ENCODE measurements around the gene ITSN1. TPM values are rescaled to one million over a fixed set of nuclear protein-coding genes. Genes with fewer than 3 reads are reported as not detected.
"Not testable (repeated sequence)": the region's sequence is repeated elsewhere in the genome, so short reads cannot be mapped to it uniquely, and the experiment has no call there.

Gene ITSN1
- total RNA-seq, 1 experiment from 2014 or later = 50.8 TPM

DNA sequence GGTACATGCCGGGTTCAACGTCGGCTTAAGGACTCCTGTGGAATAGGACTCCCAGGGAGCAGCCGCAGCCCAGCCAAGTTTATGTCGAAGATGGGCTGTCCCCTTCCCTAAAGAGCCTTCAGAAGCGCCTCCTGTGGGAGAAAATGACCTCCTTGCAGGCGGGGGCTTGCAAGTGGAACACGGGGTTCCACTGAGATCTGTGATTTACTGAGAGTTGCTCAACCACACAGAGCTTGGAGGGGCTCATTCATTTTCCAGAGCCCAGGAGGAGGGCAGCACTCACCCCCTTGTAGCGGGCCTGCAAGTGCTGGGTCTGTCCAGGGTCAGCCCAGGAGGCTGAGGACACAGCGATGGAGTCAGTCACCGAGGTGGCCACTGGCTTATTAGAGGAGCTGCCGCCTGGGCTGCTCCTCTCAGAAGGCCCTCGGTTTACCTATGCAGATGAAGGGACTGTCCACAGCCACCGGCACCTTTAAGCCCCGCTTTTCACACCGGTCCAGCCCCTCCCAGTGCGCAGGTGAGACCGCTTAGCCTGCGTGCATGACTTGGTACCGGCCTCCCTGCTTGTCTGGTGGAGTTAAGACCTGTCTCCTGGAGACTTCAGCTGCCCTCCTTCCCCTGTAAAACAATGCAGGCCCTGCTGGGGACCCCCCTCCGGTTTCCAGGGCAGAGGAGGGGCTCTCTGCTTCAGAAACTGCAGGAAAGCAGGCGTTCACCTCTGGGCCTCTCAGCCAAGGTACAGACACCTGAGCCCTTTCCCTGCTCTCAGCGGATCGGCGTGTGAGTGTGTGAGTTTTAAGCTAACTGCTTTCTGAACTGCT is 215.8 kb downstream of the ITSN1 start:
- Histone ChIP-seq H3K4me3 (no peak overlapping the region), H3K27me3 (no peaks in the 10 kb centered on the region), H3K4me1 (peaks cover 24% of the 10 kb centered on the region), H3K27ac (no peak overlapping the region), H3K9me3 (replicated peaks) (no peaks in the 10 kb centered on the region), H3K36me3 (no peaks in the 10 kb centered on the region)
- no peak for DNase-seq

DNA sequence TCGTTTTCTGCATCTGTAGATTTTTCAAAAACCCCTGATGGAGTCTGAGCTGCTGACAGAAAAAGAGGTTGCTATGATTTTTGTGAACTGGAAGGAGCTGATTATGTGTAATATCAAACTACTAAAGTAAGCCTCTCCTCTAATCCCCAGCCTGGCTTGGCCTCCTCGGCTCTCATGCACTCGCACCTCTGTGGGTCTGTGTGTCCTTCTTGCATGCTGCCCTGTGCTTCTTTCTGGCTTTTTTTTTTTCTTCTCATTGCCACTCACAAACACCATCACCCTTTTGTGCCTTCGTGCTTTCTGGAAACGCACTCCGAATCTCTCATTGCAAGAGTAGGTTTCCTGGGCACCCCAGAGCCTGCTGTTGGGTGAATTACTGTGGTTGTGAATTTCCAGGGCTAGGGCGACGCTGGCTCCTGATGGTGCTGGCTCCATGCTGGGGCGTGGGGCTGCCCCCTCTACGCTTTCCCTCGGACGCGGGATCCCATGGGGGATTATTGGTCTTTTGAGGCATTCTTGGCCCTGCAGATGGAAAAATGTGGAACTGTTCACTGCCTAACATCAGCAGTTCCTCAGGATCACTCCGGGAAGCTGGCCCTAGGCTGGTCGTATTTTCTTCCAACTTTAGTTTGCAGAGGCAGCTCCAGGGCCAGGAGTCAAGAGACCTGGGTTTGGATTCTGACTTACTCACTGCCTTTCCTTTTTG is 216.5 kb downstream of the ITSN1 start:
- Histone ChIP-seq H3K36me3 (no peaks in the 10 kb centered on the region), H3K27me3 (no peaks in the 10 kb centered on the region), H3K9me3 (replicated peaks) (no peaks in the 10 kb centered on the region), H3K4me3 (no peak overlapping the region), H3K4me1 (peaks cover 16% of the 10 kb centered on the region), H3K27ac (no peak overlapping the region)
- DNase-seq = no peak

DNA sequence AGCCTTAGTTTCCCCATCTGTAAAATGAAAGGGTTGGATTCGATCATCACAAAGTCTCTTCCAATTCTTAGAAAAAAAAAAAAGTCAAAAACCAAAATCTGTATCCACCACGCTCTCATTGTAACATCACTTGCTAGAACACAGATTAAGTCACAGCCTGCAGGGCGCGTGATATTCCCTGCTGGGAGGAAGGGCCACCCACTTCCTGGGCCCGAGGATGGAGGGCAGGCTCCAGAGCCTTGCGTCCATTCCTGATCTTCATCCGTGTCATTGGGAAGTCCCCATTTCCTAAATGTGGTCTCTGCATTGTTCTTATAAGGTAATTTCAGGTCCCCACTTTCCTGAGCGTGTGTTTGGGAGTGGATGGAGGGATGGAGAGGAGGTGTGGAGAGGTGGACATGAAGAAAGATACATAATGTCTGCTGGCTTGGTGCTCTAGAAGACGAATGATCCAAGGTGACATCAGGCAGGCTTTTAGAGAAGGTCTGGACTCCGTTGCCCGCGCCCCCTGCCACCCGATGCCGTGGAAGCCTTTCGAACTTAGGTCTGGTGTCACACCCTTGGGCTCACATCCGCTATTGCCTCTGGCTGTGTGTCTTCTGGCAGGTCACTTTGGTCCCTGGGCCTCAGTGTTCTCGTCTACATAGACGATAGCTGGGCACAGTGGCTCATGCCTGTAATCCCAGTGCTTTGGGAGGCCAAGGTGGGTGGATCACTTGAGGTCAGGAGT is 217.2 kb downstream of the ITSN1 start:
- H3K4me3 ChIP-seq = no peak overlapping the region
- peaks cover 10% of the 10 kb centered on the region for H3K4me1 ChIP-seq
- no peak for DNase-seq
- no peaks in the 10 kb centered on the region for H3K9me3 ChIP-seq (replicated peaks)
- H3K27me3 ChIP-seq = no peaks in the 10 kb centered on the region
- no peak overlapping the region for H3K27ac ChIP-seq
- no peaks in the 10 kb centered on the region for H3K36me3 ChIP-seq

DNA sequence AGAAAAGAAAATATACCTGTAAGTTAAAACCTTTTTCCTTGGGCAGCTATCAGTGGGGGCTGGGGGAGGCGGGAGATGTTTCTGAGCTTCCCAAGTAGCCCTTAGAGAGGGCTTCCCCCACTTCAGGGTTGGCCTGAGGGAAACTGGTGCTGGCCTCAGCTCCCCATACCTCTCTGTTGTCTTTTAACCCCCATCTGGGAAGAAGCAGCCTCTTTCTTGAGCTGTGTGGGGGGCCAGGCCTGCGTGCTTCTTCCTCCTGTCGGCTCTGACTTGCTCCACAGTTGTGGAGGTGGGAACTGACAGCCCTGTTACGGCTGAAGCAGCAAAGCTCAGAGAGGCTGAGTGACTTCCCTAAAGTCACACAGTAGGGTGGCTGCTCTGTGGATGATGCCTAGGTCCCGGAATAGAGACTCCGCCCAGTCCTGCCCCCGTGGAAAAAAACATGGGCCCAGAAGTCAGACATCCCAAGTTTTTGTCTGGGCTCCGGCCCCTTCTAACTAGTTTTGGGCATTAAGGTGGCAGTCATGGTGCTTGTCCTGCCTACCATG is 218.1 kb downstream of the ITSN1 start:
- H3K9me3 ChIP-seq (replicated peaks) = no peaks in the 10 kb centered on the region
- peaks cover 2% of the 10 kb centered on the region for H3K4me1 ChIP-seq
- H3K27ac ChIP-seq = no peak overlapping the region
- H3K27me3 ChIP-seq = no peaks in the 10 kb centered on the region
- no peaks in the 10 kb centered on the region for H3K36me3 ChIP-seq
- DNase-seq = no peak
- no peak overlapping the region for H3K4me3 ChIP-seq

DNA sequence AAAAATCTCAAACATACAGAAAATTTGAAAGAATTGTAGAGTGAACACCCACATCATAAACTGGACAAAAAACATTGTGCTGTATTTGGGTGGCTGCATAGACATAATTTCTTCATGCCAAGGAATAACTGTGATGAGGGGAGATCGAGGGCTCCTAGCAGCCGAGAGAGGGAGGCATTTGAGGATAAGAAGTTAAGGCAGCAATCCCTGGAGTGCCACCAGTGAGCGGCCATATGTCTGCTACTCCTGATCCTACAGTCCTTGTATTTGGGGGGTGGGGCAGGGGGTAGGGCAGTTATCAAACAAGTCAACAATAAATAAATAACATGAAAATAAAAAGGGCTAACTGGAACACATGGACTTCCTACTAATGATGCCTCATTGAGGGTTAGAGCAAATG is 218.8 kb downstream of the ITSN1 start:
- Histone ChIP-seq H3K27ac (no peak overlapping the region), H3K9me3 (replicated peaks) (no peaks in the 10 kb centered on the region), H3K27me3 (no peaks in the 10 kb centered on the region), H3K36me3 (no peaks in the 10 kb centered on the region), H3K4me3 (no peak overlapping the region), H3K4me1 (no peaks in the 10 kb centered on the region; the same call in 1 of the 2 replicates)
- no peak for DNase-seq

DNA sequence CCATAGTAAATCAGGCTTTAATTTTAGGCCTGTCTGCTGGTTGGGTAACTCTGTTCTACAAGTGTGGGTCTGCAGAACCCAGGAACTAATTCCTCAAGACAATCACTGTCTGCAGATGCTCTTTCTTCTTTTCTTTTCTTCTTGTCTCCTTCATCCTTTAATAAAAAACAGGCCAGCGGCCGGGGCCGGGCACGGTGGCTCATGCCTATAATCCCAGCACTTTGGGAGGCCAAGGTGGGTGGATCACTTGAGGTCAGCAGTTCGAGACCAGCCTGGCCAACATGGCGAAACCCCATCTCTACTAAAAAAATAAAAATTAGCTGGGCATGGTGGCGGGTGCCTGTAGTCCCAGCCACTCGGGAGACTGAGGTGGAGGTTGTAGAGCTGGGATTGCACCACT is 220.9 kb downstream of the ITSN1 start:
- H3K4me3 ChIP-seq; H3K9me3 ChIP-seq (replicated peaks); H3K4me1 ChIP-seq; DNase-seq; H3K27me3 ChIP-seq; H3K36me3 ChIP-seq; H3K27ac ChIP-seq: not testable (repeated sequence)

DNA sequence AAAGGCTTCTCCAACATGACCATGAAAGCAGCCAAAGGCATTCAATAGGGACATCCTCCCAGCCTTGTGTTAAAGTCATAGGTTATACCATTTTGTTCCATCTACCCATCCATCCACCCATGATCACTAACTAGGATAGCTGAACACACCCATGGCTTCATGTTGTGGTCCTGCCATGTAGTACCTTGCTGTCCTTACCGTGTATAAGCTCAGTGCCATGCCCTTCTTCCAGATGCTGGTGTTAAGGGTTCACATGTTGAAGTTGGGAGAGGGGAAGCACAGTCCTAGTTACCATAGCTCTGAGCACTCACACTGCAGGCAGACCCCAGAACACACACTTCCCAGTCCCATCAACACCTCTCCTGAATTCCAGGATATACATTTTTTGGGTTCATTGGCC is 221.8 kb downstream of the ITSN1 start:
- no peaks in the 10 kb centered on the region for H3K9me3 ChIP-seq (replicated peaks)

DNA sequence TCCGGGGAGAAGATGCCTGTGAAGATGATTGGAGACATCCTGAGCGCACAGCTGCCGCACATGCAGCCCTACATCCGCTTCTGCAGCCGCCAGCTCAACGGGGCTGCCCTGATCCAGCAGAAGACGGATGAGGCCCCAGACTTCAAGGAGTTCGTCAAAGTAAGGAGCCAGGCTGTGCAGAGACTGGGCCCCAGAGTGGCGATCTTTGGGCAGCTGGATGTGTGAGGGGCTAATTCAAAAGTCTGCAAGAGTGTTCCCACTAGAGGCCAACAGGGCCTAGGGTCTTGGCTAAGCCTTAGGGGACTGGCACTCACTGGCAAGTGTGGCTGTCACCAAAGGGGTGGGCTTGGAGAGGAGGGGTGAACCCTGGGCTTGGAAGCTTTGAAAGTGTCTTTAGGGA is 222.9 kb downstream of the ITSN1 start:
- Histone ChIP-seq H3K9me3 (replicated peaks) (no peaks in the 10 kb centered on the region), H3K27ac (no peak overlapping the region), H3K36me3 (no peaks in the 10 kb centered on the region), H3K4me1 (peaks cover 6% of the 10 kb centered on the region; the same call in 1 of the 2 replicates), H3K4me3 (no peak overlapping the region), H3K27me3 (no peaks in the 10 kb centered on the region)
- no peak for DNase-seq

More for the DNA sequence above, 221.8 kb downstream of the ITSN1 start:
- peaks cover 6% of the 10 kb centered on the region; the same call in 1 of the 2 replicates for H3K4me1 ChIP-seq
- H3K36me3 ChIP-seq = no peaks in the 10 kb centered on the region
- no peak overlapping the region for H3K27ac ChIP-seq
- H3K27me3 ChIP-seq = no peaks in the 10 kb centered on the region
- no peak overlapping the region for H3K4me3 ChIP-seq
- DNase-seq = no peak

DNA sequence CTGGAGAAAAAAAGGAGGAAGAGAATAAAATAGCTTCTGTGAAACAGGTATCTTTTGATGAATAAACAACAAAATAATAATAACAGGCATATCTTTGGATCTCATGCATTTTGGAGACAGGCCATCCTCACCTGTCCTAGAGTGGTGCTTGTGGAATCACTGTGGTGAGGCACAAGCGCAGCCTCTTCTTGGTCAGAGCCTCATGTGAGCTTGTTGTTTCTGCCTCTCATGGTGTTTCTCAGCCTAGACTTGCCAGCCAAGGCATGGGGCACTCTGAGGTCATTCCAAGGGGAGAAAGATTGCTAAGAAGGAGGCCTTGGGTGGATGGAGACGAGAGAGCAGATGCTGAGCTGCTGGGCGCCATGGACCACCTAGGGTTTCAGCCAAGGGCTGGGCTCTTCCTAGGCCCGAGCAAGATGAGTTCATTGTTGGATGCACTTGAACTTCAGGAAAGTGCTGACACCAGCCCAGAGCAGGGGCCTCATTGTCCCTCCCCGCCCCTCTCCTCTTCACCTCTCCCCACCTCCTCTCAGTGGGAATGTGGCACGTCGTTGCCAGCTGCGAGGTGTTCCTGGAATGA is 223.8 kb downstream of the ITSN1 start:
- no peak for DNase-seq
- no peak overlapping the region for H3K27ac ChIP-seq
- H3K4me3 ChIP-seq = no peak overlapping the region
- no peaks in the 10 kb centered on the region for H3K9me3 ChIP-seq (replicated peaks)
- no peaks in the 10 kb centered on the region for H3K36me3 ChIP-seq
- H3K27me3 ChIP-seq = no peaks in the 10 kb centered on the region
- peaks cover 6% of the 10 kb centered on the region; the same call in 1 of the 2 replicates for H3K4me1 ChIP-seq

DNA sequence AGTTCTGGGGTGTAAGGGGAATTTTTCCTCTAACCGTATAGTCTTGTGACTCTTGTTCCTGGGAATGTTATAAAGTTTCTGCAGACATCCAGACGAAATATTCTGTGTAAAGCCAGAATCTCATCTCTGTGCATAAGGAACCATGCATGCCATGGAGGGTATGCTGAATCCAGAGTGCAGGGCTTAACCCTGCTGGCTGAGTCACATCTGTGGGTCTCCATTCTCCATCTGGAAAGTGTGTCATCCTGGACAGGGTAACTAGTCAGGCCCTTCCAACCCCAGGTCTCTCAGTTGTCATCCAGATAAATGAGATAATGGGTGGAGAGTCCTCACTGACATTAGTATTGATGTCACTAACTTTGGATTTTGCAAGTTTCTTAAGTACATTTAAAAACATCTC is 224.5 kb downstream of the ITSN1 start:
- DNase-seq = no peak

DNA sequence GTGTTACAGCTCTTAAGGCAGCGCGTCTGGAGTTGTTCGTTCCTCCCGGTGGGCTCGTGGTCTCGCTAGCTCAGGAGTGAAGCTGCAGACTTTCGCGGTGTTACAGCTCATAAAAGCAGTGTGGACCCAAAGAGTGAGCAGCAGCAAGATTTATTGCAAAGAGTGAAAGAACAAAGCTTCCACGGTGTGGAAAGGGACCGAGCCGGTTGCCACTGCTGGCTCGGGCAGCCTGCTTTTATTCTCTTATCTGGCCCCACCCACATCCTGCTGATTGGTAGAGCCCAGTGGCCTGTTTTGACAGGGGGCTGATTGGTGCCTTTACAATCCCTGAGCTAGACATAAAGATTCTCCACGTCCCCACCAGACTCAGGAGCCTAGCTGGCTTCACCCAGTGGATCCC is 225.6 kb downstream of the ITSN1 start:
- H3K4me1 ChIP-seq; H3K4me3 ChIP-seq; DNase-seq; H3K27me3 ChIP-seq; H3K27ac ChIP-seq; H3K9me3 ChIP-seq (replicated peaks); H3K36me3 ChIP-seq: not testable (repeated sequence)

More for the DNA sequence above, 224.5 kb downstream of the ITSN1 start:
- no peak overlapping the region for H3K27ac ChIP-seq
- no peaks in the 10 kb centered on the region for H3K9me3 ChIP-seq (replicated peaks)
- no peaks in the 10 kb centered on the region for H3K36me3 ChIP-seq
- no peak overlapping the region for H3K4me3 ChIP-seq
- H3K4me1 ChIP-seq = peaks cover 6% of the 10 kb centered on the region; the same call in 1 of the 2 replicates
- H3K27me3 ChIP-seq = no peaks in the 10 kb centered on the region

DNA sequence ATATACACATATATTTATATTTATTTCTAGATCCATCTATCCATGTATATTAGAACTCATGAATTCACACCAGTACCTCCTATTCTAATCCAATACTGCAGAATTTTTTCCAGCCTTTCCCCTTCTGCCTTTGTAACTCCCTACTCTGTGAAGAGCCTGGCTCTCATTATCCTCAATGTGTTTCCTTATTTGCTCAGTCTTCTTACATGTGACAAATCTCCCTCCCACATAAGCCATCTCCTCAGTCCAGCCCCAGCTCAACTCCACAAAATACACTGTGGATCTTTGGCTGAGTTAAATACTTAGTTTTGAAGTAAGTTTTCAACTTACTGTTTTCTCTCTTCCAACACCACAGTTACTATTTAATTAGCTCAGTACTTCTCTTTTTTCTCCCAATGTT is 227.6 kb downstream of the ITSN1 start:
- H3K4me3 ChIP-seq = no peak overlapping the region
- H3K9me3 ChIP-seq (replicated peaks) = no peaks in the 10 kb centered on the region
- H3K36me3 ChIP-seq = no peaks in the 10 kb centered on the region
- no peak overlapping the region for H3K27ac ChIP-seq
- H3K4me1 ChIP-seq = peaks cover 8% of the 10 kb centered on the region; the same call in 1 of the 2 replicates
- DNase-seq = no peak
- H3K27me3 ChIP-seq = no peaks in the 10 kb centered on the region

DNA sequence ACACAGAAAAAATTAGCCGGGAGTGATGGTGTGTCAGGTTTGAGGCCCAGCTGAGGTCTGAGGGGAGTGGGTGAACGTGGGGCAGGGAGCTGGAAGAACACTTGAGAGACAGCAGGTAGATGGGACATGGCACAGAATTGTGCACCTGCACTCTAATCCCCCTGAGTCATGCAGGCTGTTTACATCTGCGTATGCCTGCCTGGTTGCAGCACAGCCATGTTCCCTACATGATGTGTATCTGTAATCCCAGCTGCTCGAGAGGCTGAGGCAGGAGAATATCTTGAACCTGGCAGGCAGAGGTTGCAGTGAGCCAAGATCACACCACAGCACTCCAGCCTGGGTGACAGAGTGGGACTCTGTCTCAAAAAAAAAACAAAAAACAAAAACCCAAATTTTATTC is 228.5 kb downstream of the ITSN1 start:
- peaks cover 8% of the 10 kb centered on the region; the same call in 1 of the 2 replicates for H3K4me1 ChIP-seq
- no peaks in the 10 kb centered on the region for H3K9me3 ChIP-seq (replicated peaks)
- no peaks in the 10 kb centered on the region for H3K27me3 ChIP-seq
- H3K27ac ChIP-seq = no peak overlapping the region
- DNase-seq = no peak
- H3K4me3 ChIP-seq = no peak overlapping the region
- no peaks in the 10 kb centered on the region for H3K36me3 ChIP-seq

DNA sequence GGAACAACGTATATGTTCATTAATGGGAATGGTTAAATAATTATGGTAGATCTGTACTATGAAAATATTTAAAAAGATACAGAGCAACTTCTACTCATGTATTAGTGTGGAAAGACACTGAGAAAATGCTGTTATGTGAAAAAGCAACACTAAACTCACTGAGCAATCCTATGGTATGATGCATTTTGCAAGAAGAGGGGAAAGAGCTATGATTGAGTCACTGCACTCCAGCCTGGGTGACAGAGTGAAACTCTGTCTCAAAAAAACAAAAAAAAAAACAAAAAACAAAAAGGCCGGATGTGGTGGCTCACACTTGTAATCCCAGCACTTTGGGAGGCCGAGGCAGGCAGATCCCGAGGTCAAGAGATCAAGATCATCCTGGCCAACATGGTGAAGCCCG is 228.9 kb downstream of the ITSN1 start:
- H3K9me3 ChIP-seq (replicated peaks) = no peaks in the 10 kb centered on the region
- no peak overlapping the region for H3K4me3 ChIP-seq
- H3K36me3 ChIP-seq = no peaks in the 10 kb centered on the region
- H3K4me1 ChIP-seq = peaks cover 8% of the 10 kb centered on the region; the same call in 1 of the 2 replicates
- H3K27ac ChIP-seq = no peak overlapping the region
- DNase-seq = no peak
- H3K27me3 ChIP-seq = no peaks in the 10 kb centered on the region
